ENCODE data around the gene PRUNE2. TPM values are rescaled to one million over a fixed set of nuclear protein-coding genes. Genes with fewer than 3 reads are reported as not detected.

The PRUNE2 gene
- total RNA-seq, 4 donors from 2014 or later = 15.6 to 37.8 (median 26.1) TPM

DNA sequence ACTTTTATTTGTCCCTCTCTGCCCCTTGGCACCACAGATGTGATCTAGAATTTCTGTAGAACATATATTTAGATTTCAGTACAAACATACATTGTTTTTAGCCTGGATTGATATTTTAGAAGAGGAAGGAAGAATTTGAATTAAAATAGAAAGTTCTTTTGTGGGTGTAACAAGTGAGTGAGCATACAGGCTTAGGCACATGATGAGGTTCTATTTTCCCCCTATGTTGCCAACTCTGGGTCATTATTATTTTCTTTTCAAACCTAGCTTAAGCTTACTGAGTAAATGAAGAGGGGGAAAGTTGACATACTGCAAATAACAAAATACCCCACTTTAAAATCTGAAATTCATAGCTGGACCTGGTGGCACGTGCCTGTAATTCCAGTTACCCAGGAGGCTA, 344.0 kb downstream of the PRUNE2 start:
- DNase-seq = no peak
- Histone ChIP-seq H3K4me1 (no peaks in the 10 kb centered on the region), H3K27ac (no peak overlapping the region), H3K27me3 (no peaks in the 10 kb centered on the region), H3K36me3 (no peaks in the 10 kb centered on the region), H3K9me3 (no peaks in the 10 kb centered on the region), H3K4me3 (no peak overlapping the region)
- TF ChIP-seq POLR2A (IDR thresholded peaks at IDR 0.05) = no peak

Small RNA genes lying within 50 kb of the gene (small RNA-seq; reads per million reads assigned to genes)
- 0 reads per million in 2 donors for gene AL359314.1

Other genes starting within 250 kb of the PRUNE2 start
- gene PCA3, start 141.7 kb downstream of the PRUNE2 start, total RNA-seq = under 1 TPM in 1 of 4 donors, not detected in 3; 0.40 TPM
- not detected for gene FOXB2, start 113.5 kb upstream of the PRUNE2 start, total RNA-seq

Data from Peyer's patch (tissue), 4 donors.